H54 (cell line): ENCODE data around the gene SMIM41.

Experiments used
- DNase-seq: peaks from one replicate; pipeline ENCODE4 v3.0.0; 2011; ENCODE audit warnings: low spot score, mixed read lengths; ENCODE audit not compliant: insufficient read length
- FAIRE-seq: peaks from 3 replicates; lab custom pipeline; 2011; peaks lifted over from hg19 to GRCh38; lab: Jason Lieb, UNC
- POLR2A ChIP-seq: IDR thresholded peaks from 2 replicates; pipeline ENCODE4 v1.6.1; 2011; ENCODE audit warnings: low read depth, mild to moderate bottlenecking, low read length

SMIM41 gene

DNA sequence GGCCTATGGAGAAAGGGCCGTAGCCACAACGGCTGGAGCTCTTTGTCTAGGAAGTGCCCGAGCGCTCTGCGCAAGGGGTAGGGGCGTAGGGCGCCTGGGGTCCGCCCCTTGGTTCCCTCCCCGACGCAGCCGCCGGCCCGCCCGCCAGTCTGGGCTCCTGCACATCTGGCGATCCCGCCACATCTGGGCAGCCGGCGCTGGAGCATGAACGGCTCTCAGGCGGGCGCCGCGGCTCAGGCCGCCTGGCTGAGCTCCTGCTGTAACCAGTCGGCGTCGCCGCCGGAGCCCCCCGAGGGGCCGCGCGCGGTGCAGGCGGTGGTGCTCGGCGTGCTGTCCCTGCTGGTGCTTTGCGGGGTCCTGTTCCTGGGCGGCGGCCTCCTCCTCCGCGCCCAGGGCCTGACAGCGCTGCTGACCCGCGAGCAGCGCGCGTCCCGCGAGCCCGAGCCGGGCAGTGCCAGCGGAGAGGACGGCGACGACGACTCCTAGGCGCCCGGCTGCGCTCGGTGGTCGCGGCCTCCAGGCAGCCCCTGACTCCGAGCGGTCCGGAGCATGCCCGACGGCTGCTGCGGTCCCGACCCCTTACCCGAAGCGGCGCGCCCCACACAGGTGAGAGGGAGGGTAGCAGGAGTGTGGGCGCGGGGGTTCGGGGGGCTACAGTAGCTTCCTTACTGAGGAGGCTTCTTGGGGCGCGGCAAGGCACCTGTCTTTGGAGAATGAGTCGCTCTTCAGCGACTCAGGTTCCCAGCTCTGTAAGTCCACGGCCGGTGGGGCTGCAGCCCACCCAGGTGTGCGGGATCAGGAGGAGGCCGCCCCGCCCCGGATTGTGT lies at the start of gene SMIM41:
Gene SMIM41, plus strand, starts transcription at position 129 of the 827 bp plus-strand sequence. Its CDS starts 76 bp downstream, at position 205.
- DNase-seq: no peak
- FAIRE-seq: no peak
- no peak for TF ChIP-seq POLR2A

DNA sequence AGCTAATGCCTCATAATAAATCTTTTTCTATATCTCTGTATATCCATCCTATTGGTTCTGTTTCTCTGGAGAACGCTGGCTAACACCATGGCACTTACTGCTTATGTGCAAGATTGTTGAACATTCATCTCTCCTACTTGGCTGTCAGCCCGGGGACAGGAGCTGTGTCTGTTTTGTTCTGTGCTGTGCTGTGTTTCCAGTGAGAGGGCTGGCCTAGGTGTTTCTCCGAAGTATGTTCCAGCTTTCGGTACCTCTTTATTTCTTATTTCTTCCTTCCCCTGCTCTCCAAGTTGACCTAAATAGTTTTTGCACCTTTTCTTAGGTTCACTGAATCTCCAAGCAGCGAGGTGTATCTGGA lies 47.1 kb upstream of the SMIM41 start:
- TF ChIP-seq POLR2A: no peak
- DNase-seq: no peak
- no peak for FAIRE-seq

DNA sequence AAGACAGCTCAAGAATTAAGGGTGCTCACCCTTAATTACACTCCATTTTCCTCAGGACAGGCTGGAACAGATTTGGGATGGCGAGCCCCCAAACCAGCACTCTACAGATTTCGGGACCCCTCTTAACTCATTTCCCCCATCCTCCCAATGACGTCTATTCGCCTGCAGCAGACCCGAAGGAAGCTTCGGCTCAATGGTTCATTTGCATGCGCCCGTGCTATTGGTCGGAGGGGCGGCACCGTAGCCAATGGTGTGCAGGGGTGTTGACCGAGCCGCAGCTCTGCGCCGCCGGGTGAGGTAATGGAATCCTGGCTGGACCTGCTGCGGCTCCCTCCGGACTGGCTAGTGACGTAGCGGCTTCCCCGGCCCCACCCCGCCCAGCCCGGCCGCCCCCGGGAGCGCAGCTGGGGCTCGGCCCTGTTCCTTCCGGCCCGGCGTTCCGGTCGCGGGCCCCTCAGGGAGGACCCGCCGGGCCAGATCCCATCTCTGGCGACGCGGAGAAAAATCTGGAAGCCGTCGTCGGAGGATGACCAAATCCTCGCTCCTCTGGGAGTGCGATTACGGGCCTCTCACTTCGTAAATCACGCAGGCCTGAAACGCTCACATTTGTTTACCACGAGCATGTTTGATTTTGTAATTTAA lies 46.6 kb upstream of the SMIM41 start:
- FAIRE-seq (peak; percentile 84), DNase-seq (peak; percentile 98)
- no peak for TF ChIP-seq POLR2A

DNA sequence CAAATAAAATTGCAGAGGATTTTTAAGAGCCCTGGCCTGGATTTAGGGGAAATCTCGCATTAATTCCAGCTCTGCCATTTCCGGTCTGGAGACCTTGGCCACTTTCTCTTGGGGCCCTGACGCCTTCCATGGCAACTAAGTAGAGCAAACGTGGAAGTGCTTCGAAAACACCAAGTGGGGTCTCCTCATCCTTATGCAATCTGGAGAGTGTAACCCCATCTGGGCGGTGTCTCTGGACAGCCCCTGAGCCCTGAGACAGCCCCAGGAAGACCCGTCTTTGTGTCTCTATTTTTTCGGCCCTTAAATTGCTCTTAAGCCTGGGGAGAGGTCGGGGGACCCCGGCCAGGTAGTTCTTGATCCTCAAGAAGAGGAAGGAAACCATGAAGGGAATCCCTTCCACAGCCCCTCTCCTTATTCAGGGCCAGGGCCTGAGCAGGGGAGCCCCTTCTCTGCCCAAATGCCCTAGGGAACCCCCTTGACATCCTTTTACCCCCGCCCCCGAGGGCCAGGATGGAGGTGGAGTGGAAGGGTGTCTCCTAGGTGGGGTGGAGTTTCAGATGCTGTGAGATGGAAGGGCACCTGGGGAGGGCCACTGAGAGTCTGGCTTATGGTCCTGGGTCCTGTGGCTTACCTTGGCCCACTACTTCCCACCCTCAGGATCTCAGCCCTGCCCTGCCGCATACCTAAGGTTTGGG lies 45.9 kb upstream of the SMIM41 start:
- no peak for FAIRE-seq
- TF ChIP-seq POLR2A: no peak

DNA sequence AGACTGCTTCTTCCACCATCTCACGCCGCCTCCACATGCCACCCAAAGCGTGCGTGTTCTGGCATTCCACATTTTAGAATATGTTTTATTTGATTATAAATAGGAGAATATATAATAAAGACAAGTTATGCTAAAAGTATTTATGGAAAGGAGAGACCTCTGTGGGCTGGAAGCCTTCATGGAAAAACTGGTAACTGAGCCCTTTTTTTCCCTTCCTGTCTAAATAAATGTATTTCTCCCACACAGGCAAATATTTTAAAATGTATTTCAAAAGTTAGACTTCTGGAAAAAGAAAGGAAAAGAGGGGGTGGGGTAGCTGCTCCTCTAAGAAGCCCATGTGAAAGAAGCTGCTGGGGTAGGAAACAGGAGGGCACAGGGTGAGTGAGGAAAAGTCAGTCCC lies 44.3 kb upstream of the SMIM41 start:
- FAIRE-seq (no peak), DNase-seq (no peak)
- TF ChIP-seq POLR2A: no peak

More for the DNA sequence above, 45.9 kb upstream of the SMIM41 start:
- no peak for DNase-seq

DNA sequence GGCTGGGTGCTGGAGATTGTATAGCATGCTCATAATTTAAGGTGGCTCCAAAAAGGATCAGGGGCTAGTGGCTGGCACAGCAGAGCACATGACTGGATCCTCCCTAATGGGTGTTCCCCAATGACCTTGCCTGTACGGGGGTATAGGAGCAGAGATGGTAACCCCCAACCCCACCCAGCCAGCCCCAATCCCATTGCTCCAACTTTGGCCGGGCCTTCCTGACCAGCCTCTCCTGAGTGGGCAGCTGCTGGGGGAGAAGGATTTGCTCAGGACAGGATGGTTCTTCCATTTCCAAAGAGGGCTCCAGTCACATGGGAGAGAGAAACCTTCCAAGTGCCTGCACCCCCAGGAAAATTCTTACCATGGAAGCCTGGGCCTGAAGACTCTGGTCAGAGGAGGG lies 43.6 kb upstream of the SMIM41 start:
- TF ChIP-seq POLR2A: no peak
- DNase-seq (no peak), FAIRE-seq (no peak)

DNA sequence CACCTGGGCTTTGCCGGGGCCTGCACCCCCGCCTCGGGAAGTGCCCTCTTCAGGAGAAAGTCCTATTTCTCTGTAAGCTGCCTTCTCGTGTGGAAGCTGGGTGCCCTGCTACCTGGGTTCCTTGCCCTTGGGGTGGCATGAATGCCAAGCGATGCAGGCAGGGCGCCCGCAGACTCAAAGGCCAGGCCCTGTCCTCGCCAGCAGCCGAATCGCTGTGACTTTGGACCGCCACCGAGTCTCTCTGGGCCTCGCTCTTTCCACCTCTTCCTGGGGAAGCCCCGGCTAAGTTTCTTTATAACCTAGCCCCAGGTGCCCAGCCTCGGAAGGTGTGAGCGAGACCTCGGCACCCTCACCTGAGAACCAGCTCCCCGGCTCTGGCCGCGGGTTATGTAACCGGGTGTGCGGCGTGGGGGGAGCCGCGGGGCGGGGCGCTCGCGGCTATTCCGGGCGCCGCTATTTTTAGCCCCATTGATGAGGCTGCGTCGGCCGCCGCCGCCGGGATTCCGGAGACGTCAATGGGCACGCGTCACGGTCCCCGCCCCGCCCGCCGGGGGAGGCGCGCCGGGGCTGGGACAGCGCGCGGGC lies 42.8 kb upstream of the SMIM41 start:
- no peak for TF ChIP-seq POLR2A
- DNase-seq: peak; percentile 68
- no peak for FAIRE-seq

DNA sequence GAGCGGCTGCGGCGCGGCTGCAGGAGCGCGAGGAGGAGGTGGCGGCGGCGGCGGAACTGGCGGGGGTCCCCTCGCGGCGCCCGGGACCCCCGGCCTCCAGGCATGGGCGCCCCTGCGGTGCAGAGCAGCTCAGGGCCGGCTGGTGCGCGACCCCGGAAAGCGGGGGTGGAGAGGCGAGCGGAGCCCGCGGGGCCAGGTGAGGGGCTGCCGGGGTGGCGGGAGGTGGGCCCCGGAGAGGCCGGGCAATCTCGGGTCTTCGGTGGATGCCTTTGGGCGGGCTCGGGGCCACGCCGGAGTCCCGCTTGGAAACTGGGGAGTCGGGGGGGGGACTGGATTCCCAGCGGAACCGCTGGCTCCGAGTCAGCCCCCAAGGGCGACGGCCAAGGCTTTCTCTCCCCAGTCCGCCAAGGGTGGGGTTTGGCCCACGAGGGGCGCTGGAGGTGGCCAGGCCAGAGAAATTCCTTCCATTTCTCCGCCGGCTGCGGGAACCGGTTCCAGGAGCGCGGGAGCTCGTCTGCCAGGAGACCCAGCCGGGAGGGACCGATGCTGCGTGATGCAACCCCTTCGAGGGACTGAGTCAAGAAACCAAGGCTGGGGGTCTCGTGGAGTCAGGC lies 42.1 kb upstream of the SMIM41 start:
- no peak for FAIRE-seq
- no peak for DNase-seq
- no peak for TF ChIP-seq POLR2A

DNA sequence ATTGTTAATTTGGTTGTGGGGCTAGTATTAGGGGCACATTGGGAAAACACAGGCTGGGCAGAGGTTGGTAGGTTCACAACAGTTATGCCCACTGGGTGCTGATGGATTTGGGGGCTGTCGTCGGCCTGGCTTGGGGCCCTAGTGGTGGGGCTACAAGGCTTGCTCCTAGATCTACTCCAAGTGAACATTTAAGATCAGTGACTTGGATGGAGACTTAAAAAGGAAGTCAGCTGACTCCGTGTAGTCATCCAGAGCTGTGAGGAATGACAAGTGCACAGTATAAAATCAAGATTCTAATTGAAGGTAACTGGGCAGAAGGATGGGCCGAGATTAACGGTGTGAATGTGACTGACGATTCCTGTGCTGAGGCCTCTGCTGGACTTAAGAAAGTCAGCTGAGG lies 41.1 kb upstream of the SMIM41 start:
- no peak for DNase-seq
- FAIRE-seq: no peak
- no peak for TF ChIP-seq POLR2A

DNA sequence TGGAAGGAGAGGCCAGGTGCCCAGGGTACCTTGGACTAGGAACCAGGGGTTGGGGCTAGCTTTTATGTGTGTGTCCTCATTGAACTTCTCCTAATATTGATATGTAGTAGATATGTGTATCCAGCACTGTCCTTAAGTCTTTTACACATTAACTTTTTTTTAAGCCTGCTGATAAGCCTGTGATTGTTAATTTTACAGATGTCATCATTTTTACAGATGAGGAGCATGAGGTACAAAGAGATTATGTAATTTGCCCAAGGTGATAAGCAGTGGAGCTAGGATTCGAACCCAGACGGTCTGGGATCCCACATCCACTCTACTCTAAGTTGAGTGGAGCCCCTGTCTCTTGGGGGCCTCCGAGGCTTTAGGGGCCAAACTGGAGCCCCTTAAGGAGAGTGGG lies 38.5 kb upstream of the SMIM41 start:
- DNase-seq (no peak), FAIRE-seq (no peak)
- TF ChIP-seq POLR2A: no peak

DNA sequence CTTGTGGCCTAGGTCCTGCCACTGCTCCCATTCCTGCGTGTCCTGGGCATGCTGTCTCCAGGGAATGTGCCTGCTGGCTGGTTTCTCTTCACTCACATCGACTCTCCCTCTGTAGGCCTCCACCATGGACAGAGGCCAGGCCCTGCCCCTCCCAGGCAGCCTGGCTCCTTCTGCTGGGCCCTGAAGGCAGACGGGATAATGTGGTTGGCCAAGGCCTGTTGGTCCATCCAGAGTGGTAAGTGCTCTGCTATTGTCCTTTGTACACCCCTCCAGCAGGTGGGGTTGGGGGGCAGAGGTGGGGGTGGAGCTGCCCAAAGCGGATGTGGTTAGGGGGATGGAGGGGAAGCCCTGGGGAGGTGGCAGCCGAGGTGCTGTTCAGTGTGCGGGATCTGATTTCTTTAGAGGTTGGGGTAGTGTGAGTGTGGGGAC lies 37.8 kb upstream of the SMIM41 start:
- no peak for FAIRE-seq
- no peak for DNase-seq
- TF ChIP-seq POLR2A: no peak

DNA sequence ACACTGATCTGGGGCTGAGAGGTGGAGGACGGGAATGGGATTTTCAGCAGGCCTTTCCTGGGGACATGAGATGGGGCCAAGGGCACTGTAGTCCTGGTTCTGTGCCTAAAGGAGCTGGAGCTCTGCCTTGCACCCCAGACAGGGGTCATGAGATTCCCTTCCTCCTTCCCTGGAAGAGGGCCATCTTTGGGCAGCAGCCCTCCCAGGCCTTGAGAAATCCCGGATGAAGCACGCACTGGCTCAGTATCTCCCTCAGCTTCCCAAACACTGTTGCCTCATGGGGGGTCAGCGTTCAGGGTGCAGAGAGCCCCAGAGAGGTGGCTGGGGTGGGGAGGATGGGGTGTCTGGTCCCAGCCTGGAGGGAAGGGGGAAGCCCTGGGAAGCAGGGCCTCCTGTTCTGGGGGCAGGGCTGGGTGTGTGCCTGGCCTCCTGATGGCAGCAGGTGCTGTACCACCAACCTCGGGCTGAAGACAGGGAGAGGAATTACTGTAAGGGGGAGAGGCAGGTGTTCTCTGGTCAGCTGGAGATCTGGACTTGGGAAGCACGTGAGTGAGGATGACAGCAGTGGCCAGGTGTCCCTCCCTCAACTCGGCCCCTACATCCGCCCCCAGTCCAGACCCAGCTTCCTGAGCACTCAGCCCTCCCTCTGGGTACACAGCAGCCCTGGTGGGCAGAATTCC lies 36.7 kb upstream of the SMIM41 start:
- TF ChIP-seq POLR2A: no peak
- no peak for FAIRE-seq
- DNase-seq: no peak

DNA sequence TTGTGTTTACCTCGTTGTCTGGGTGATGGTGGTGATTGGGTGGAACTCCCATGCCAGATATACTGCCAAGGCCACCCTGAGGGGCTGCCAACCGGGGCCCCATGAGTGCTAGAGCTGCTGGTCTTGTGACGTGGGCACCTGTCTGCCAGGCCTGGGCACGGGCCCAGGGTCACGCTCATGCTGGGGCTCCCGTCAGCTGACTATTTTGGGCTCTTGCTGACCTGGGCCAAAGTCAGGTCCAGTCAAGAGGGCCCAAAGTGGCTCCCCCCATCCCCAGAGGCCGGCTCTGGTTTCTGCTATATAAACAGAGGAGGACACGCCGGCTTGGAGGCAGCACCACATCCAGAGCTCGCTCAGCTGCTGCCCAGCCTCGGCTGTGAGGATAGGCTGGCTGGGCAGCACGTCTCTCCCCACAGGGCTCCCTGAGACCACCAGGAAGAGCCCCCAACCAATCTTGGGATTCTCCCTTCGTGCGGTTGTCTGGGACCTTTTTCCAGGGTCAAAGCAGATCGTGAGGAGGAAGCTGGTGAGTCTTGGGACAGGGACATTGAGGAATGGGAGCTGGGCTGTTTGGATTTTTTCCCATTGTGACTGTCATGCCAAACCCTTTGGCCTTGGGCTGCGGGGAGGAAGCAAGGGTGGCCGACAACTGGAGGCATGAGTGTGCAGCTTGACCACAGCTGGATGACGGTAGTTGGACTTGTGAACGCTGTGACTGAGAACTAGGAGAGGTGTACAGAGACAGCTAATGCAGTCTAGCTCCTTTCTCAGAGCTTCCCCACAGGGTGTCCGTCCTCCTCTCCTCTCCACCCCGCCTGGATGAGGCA lies 35.9 kb upstream of the SMIM41 start:
- no peak for TF ChIP-seq POLR2A
- DNase-seq (no peak), FAIRE-seq (no peak)
